GM19328 (cell line): ENCODE results near the gene TBL1XR1.
"Not testable (repeated sequence)": the region's sequence is repeated elsewhere in the genome, so short reads cannot be mapped to it uniquely, and the experiment has no call there.

ENCODE experiments used
- ATAC-seq: cut with Tn5 transposase; IDR thresholded peaks from one replicate; pipeline ENCODE4 v1.9.1; 2021; ENCODE audit warnings: mild to moderate bottlenecking, moderate library complexity; ENCODE audit not compliant: unreplicated experiment

Gene TBL1XR1

DNA sequence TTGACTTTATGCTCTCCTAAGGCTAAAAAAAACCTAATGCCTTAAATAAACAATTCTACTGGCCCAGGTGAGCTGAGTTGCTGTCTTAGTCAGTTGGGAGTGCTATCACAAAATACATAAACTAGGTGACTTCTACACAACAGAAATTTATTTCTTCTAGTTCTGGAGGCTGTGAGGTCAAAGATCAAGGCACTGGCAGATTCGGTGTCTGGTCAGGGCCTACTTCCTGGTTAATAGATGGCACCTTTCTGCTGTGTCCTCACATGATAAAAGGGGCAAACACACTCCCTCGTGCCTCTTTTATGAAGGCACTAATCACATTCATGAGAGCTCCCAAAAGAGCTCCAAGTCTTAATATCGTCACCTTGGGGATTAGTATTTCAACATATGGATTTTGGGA lies 11.5 kb upstream of the TBL1XR1 start:
- no peak for ATAC-seq

DNA sequence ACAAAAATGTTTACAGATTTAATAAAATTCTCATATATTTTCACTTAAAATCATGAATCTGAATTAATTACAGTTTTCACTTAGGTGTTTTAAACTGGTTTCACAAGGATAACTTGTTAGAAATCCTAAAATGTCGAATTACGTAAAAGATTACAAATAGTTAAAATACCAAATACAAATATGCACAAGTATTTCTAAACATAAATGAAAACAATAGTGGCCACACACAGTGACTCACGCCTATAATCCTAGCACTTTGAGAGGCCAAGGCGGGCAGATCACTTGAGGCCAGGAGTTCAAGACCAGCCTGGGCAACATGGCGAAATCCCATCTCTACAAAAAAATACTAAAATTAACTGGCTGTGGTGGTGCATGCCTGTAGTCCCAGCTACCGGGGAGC lies 10.9 kb upstream of the TBL1XR1 start:
- ATAC-seq: no peak

DNA sequence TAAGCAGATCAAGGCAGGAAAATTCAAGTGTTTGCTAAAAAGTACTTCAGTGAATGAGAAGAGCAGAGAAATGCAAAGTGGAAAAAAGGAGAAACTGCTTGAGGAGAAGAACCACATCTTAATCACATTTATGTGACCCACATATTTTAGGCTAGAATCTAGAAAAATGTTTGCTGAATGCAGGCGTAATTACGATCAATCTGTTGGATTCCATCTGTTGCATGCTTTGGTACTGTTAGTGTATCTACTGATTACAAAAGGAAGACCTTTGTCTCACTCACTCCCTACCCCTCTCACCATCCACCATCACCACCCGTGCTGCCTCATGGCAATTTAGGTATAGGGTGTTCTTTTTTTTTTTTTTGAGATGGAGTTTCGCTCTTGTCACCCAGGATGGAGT lies 9.7 kb upstream of the TBL1XR1 start:
- ATAC-seq: no peak

DNA sequence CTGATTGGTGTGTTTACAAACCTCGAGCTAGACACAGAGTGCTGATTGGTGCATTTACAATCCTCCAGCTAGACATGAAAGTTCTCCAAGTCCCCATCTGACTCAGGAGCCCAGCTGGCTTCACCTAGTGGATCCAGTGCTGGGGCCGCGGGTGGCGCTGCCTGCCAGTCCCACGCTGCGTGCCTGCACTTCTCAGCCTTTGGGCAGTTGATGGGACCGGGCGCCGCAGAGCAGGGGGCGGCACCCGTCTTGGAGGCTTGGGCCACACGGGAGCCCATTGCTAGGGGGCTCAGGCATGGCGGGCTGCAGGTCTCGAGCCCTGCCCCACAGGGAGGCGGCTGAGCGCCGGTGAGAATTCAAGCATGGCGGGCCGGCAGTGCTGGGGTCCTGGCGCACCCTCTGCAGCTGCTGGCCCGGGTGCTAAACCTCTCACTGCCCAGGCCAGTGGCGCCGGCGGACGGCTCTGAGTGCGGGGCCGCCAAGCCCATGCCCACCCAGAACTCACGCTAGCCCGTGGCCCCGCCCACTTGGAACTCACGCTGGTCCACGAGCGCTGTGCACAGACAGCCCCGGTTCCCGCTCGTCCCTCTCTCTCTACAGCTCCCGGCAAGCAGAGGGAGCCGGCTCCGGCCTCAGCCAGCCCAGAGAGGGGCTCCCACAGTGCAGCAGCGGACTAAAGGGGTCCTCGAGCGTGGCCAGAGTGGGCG lies 6.6 kb upstream of the TBL1XR1 start:
- ATAC-seq: no peak

DNA sequence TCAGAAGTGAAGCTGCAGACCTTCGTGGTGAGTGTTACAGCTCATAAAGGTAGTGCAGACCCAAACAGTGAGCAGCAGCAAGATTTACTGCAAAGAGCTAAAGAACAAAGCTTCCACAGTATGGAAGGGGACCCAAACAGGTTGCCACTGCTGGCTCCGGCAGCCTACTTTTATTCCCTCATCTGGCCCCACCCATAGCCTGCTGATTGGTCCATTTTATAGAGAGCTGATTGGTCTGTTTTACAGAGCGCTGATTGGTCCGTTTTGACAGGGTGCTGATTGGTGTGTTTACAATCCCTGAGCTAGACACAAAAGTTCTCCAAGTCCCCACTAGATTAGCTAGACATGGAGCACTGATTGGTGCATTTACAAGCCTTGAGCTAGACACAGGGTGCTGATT lies 5.7 kb upstream of the TBL1XR1 start:
- ATAC-seq: not testable (repeated sequence)

DNA sequence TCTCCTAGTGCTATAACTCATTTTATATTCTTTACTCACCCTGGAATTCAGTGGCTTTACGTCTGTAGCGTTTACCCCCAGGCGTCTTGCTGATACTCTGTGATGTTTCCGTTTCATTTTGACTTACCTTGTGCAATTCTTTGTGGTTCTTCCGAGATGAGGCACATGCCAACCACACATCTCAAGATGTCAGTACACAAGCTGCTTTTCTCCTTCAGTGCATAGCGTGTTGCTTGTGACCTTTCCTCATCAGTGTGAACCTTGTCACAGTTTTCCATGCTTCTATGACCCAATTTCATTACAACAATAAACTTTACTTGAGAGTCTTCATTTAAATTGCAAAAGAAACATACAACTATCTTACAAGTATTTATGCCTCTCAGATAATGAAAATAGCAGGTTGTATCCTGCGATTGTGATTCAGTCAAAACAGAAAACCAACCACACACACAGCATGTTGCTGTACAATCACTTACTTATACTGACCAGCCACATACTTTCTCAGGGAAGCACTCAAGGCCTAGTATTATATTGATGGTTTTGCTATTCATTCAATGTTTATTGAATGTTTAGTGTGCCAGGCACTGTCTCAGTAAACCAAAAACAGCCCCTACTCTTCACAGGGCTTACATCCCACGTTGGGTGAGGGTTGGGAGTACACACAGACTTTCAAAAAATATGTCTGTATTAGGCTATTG lies 4.6 kb upstream of the TBL1XR1 start:
- peak; percentile 73 for ATAC-seq

DNA sequence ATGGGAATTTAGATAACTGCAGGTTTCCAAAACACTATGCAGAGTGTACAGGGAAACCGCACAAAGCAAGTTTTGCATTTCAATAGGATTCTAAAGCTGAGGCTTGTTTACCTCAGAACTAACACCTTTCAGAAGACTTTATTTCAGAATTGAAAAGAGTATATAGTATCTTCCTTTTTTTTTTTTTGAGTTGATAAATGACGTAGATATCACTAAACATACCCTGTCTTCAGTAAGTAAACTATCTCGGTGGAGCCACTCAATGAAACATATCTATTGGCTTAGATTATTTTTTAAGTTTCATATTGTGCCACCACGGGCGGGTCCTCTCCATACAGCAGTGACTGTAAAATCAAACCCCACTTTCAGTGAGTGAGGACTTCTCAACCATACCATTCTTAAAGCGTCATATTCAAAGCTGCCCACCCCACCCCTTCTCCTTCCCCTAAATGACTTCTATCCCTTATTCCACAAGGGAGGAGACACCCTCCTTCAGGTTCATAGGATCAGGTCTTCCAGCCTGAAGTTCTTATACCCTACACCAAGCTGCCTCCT lies 2.0 kb upstream of the TBL1XR1 start:
- no peak for ATAC-seq

DNA sequence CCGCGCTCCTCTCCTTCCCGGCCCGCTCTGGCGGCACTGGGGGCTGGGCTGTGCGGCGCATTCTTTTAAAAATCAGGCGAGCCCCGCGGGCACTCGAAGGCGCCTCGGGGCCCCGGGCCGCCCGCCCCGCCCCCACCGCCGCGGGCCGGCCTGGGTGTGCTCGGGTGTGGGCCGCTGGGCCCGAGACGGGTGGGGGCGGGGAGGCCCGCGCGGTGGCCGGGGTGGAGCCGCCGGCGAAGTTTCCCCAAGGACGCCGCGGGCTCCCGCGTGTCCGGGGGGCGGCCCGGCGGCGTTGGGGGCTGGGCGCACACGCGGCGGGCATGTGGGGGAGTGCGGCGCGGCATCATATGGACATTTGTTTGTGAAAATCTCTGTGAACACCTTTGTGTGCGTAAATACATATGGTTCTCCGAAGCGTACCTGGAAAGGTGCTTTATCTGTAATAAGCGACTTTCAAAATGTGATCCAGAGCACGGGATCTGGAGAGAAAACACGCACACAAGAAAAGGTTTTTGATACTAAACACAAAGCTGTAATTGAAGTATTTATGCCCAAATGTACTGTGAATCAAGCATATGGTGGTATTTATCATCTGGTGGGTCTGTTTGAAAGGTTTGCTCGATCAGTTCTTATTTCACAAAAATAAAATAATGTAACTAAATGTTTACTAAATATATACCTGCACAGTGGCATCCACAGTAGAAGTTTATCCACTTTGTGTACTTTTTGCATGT lies 612 bp upstream of the TBL1XR1 start:
- peak; percentile 31 for ATAC-seq

DNA sequence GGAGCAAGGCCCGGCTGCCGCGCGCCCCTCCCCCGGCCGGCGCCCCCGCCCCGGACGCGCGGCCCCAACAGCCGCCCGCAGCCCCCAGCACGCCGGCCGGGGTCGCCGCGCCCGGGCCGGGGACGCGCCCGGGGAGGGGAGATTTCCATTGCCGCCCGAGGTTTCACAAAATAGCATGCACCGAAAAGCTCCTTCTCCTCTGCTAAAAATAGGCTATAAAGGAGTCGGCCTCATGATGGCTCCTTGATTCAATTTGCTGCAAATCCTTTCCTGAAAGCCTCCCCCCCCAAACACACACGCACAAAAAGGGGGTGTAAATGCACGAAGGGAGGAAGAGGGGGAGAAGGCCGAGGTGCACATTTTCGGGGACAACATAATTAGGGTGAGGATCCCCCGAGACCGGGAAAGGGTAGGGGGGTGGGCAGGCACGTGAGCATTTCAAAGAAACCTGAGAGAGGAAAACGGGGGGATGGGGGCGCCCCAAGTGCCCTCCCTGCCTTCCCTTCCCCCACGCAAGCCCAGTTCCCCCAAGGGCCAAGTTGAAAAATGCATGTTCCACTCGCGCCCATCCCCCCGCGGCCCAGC lies 734 bp downstream of the TBL1XR1 start:
- no peak for ATAC-seq

DNA sequence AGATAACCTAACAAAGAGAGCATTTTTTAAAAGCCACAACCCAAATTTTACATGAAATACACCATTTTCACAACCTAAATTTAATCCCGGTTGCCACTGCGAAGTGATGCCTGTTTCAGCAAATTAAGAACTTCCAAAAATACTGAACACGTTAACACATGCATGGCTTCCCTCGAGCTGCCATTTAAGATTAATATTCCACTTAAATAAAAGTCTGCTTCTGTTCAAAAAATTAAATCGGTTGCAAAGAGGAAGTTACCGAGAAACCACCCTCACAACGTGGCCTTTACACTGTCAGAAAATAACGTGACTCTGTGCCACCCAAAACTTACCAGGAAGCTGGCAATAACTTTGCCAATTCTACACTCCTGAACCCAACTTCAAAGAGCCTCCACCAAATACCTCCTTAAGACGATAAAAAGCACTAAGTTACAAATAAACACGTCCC lies 1.2 kb downstream of the TBL1XR1 start:
- ATAC-seq: no peak

DNA sequence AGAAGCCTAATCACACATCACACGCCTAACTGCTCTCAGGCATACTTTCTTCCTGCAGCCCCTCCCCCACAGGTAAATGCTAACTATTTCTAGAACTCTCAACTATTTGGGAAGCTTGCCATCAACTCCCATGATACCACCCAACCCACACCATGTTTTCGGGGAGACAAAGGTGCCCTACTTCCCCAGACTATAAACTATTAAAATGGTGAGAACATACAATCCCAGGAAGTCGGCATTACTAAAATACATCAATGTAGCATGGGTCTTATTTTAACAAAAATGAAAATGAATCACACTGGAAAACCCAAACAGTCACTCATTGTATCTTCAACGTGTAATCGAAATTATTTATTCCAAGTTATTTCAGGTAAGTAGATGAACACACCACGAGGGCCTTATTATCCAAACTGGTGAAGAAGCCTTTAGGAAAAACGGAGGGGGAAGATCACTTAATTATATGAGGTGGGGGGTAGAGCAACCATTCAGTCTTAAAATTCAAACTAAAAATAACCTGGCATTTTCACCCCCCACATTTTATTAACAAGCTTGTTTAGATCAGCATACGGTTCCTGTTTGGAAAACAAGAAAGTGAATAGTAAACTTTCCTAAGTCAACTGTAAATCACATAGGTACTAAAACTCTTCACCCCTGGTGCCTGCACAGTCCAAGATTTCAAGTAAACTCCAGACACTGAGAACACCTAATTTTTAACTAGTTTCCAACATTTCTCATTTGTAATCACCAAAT lies 1.9 kb downstream of the TBL1XR1 start:
- ATAC-seq: no peak

DNA sequence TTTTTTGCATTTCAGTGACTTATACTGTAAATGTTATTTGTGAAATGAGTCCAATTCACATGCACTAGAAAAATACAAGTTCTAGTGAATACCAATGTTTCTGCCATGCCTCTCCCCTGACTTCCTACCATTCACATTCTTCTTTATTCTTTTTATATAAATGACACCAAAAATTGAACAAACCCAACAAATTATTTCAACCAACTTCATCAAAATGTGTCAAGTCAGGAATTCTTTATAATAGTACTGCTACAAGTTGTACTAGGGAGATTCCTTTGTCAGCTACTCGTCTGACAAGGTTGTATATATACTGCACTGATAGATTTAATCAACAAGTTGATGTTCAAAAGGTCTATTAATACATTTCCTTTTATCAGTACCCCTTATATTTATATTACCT lies 3.0 kb downstream of the TBL1XR1 start:
- ATAC-seq: no peak

DNA sequence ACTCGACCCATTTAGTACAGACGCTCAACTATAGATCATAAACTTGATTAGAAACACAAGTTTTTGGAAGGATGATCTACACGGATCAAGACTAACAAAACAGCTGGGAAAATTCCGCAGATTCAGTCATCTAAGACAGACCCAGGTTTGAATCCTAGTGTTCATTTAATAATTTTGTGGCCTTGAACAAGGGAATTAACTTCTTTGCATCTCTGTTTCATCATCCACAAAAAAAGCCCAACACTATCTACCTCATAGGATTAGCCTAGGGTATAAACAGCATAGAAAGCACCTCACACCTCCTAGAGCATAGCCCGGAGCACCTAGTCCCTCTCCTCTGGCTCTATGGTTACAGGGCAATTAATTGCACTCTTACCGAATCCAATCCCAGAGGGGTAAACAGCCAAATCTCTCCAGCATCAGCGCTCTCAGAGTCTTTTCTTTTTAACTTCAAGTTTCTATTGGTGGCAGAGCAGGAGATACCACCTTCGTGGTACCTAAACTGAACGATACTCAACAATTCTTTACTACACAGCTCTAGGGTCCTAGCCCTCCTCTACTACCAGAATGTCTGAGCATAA lies 3.5 kb downstream of the TBL1XR1 start:
- ATAC-seq: no peak

DNA sequence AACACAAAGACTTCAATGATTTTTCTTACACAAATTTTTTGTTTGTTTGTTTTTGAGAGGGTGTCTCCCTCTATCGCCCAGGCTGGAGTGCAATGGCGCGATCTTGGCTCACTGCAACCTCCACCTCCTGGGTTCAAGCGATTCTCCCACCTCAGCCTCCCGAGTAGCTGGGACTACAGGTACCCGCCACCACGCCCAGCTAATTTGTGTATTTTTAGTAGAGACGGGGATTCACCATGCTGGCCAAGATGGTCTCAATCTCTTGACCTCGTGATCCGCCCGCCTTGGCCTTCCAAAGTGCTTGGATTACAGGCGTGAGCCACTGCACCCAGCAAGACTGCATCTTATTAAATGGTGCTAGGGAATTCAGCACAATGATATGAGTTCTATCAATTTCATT lies 4.0 kb downstream of the TBL1XR1 start:
- not testable (repeated sequence) for ATAC-seq

DNA sequence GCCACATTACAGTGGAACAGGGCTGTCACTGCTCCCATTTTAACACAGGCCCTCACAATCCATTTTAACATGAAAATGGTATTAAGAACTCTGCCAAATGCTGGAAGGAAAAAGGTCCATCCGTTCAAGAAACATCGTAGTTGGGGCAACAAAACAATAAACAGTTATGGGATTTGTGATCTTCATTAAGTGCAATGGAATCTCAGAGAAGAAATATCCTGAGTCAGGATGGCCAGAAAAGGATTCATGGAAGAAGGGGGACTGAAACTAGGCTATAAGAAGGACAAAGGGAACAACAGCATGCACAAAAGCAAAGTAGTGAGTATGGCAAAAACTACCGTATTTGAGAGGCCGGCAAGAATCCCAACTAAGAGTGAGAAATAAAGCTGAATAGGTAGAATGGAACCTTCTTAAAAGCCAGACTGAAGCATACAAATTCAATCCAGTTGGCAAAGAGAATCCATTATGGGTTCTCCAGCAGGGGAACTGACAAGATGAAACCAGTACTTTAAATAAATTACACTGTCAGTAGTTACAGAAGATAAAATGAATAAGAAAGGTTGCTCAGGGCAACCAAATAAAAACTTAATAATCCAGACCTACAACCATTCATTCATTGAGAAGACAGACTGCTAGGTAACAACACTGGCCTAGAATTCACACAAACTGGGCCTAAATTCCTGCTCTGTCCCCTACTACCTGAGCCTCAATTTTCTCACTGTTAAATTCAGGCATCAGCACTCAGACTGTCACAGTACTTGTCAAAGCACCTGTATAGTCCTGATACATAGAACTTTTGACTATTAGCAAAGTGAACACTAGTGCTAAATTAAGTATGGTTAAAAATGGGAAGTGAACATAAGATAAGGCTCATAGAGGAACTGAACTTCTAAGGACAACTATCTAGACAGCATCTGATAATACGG lies 6.3 kb downstream of the TBL1XR1 start:
- ATAC-seq: peak; percentile 45

DNA sequence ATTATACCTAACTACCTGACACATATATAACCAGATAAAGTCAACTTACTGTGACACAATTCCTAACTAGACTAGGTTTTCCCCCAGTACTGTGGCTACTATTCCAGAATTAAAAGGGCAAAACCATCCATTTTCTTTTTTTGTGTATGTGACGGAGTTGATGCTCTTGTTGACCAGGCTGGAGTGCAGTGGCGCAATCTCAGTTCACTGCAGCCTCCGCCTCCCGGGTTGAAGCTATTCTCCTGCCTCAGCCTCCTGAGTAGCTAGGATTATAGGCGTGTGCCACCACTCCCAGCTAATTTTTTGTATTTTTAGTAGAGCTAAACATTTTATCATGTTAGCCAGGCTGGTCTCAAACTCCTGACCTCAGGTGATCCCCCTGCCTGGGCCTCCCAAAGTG lies 7.1 kb downstream of the TBL1XR1 start:
- not testable (repeated sequence) for ATAC-seq

DNA sequence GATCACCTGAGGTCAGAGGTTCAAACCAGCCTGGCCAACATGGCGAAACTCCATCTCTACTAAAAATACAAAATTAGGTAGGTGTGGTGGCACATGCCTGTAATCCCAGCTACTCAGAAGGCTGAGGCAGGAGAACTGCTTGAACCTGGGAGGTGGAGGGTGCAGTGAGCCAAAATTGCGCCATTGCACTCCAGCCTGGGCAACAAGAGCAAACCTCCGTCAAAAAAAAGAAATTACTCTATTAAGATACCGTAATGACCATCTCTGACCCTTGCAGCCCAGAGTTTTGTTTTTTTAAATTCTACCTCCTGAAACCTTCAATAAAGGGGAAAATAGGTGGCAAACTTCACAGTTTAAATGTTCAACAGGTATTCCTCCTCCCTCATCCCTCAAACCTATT lies 9.0 kb downstream of the TBL1XR1 start:
- ATAC-seq: not testable (repeated sequence)

DNA sequence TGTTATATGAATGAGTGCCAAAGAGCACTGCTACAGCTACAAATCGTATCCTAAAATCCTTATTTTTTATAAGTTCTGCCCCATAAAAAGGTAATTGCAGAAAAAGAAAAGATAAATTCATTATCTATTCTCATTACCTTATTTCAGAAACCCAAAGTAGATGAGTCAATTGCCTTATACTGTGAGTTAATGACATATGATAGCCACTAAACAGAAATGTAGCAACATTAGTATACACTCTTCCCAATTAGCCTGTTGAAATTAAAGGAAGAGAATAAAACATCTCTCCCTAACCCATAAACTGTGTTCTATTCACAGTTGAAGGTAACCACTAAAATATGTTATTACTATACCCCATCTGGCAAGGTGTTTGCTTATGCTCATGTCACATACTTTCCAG lies 11.0 kb downstream of the TBL1XR1 start:
- ATAC-seq: no peak

DNA sequence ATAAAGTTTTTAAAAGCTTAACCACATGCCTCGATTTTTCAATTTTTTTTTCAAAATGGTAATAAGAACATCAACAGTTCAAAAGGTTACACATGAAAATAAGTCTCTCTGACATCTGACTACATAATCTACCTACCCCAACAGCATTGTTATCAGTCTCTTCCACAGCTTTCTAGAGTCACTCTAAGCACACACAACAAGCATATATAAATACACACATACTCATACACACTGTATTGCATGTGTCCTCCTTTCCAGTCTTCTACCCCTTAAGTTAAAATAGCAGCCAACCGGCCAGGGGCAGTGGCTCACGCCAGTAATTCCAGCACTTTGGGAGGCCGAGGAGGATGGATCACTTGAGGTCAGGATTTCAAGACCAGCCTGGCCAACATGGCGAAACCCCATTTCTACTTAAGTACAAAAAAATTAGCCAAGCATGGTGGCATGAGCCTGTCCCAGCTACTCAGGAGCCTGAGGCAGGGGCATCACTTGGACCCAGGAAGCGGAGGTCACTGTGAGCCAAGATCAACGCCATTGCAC lies 12.2 kb downstream of the TBL1XR1 start:
- ATAC-seq: no peak
